ENCODE results near the gene TNRC18.
"Not testable (repeated sequence)": the region's sequence is repeated elsewhere in the genome, so short reads cannot be mapped to it uniquely, and the experiment has no call there.

TNRC18 gene

GRCh38 chr7:5350600-5351385 is 72.8 kb downstream of the TNRC18 start:
- no peak for DNase-seq (ENCODE audit: extremely low read depth in 1 of 2, low read depth in 1 of 2)

GRCh38 chr7:5350174-5350463 is 73.5 kb downstream of the TNRC18 start:
- no peak for DNase-seq (ENCODE audit: extremely low read depth in 1 of 2, low read depth in 1 of 2)

DNA sequence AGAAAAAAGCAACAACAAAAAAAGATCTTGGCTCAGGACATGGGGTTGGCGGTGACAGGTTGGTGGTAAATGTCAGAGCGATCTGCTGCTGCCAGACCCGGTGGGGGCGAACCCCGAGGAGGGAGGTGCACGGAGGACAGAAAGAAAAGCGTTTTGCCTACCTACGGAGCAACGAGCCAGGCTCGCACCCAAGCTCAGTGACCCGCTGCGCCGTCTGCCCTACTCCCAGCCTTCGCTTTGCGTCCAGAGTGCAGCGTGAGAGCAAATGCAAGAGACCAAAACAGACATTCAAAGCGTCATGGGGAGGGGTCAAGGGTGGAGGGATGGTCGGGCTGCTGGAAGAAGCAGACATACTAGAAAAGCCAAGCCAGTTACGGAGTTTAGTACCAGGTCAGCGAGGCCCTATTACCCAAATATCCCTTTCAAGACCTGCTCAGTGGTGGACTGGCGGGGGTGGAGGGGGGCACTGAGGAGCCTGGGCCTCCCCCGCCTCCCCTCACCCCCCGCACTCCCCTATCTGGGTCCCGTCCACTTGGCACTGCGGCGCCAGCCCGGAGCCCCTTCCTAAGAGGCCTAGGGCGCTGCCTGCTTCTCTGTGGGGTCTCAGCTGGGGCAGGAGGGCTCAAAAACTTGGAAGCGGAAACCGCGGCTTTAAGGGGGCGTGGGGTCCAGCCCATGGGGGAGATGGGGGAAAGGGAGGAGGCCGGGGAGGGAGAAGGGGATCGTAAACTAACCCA is 74.0 kb downstream of the TNRC18 start:
- no peak for DNase-seq (ENCODE audit: extremely low read depth in 1 of 2, low read depth in 1 of 2)

- no peak for DNase-seq (ENCODE audit: extremely low read depth in 1 of 2, low read depth in 1 of 2)
These were observed 74.6 kb downstream of the TNRC18 start for GRCh38 chr7:5349005-5349380.

DNA sequence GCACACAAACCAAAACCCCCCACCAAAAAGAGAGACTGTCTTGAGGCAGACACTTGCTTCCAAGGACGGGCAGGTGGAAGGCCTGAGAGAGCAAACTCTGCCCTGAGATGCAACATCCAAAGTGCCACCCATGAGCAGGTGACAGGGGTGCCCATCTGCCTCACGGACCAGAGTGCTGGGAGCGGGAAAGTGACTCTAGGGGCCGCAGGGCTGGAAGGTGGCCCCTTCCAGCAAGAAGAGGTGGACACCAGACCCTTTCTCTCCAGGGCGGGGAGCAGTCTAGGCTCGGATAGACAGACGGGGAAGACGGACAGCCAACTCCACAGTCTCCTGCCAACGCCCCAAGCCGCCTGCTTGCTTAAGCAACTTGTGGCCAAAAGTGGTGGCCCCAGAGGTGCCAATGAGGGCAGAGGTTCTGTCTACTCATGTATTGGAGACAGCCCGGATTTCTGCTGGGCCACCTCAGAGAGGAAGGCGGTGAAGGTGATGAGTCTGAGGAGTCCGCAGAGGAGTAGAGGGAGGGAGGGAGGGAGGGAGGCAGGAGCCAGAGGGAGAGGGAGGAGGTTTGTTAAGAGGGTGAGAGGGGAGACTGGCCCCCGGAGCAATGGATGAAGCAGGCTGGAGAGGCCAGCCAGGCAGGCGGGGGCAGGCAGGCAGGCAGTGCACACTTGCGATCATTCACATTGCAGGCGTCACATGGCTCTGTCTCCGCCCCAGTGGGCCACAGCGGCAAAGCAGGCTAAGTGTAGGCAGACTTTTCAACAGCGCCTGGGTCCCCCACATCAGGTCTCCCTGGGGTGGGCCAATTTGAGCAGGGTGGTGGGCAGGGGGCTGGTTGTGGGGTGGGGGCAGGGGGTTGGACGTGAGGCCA is 75.3 kb downstream of the TNRC18 start:
- no peak for DNase-seq (ENCODE audit: extremely low read depth in 1 of 2, low read depth in 1 of 2)

DNA sequence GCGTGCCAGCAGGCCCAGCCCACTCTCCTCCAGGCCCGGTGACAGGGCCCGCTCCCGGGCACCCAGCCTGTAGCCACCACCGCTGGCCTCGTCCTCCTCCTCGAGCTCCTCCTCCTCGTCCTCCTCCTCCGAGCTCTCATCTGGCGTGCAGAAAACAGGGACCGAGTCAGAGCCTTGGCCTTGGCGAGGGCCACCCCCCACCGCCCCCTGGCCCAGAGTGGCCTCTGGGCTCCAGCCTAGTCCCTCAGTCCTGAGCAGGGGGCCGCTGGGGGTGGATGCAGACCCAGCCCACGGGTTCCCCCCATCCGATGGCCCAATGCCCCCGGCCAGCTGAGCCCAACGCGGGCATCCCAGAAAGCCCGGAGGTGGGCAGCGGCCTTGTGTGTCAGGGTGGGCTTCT is 78.0 kb downstream of the TNRC18 start:
- DNase-seq (ENCODE audit: extremely low read depth in 1 of 2, low read depth in 1 of 2): no peak

- DNase-seq (ENCODE audit: extremely low read depth in 1 of 2, low read depth in 1 of 2): no peak
These were observed 78.5 kb downstream of the TNRC18 start for GRCh38 chr7:5345171-5345570.

GRCh38 chr7:5344342-5344741 is 79.3 kb downstream of the TNRC18 start:
- DNase-seq (ENCODE audit: extremely low read depth in 1 of 2, low read depth in 1 of 2): no peak

DNA sequence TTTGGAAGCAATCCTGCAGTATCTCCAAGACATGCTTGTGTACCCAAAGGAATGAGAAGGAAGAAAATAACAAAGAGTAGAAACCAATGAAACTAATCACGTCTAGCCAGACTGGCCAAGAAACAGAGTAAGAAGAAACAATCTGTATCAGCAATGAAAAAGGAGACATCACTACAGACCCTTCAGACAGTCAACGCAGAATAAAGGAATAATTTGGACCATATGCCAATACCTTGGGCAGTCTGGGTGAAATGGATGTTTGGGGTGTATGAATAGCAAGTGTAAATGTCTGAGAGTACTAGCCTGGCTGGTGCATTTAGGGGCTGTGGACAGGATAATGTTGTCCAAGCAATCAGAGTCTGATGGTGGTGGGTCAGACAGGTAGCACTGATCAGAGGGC is 79.8 kb downstream of the TNRC18 start:
- DNase-seq (ENCODE audit: extremely low read depth in 1 of 2, low read depth in 1 of 2): no peak

DNA sequence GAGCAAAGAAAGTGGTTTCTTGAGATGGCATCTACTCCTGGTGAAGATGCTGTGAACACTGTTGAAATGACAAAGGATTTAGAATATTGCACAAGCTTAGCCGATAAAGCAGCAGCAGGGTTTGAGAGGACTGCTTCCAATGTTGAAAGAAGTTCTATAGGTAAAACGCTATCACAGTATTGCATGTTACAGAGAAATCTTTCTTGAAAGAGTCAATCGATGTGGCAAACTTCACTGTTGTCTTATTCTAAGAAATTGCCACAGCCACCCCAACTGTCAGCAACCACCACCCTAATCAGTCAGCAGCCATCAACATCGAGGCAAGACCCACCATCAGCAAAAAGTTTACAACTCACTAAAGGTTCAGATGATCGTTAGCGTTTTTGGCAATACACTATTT is 81.0 kb downstream of the TNRC18 start:
- no peak for DNase-seq (ENCODE audit: extremely low read depth in 1 of 2, low read depth in 1 of 2)

DNA sequence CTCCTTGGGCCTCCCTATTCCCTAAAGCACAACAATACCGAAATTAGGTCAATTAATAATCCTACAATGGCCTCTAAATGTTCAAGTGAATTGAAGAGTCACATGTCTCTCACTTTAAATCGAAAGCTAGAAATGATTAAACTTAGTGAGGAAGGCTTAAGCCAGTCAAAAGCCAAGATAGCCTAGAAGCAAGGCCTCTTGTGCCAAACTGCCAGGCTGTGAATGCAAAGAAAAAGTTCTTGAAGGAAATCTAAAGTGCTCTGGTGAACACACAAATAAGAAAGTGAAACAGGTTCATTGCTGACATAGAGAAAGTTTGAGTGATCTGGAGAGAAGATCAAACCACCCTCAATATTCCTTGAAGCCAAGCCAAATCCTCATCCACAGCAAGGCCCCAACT is 83.7 kb downstream of the TNRC18 start:
- DNase-seq (ENCODE audit: extremely low read depth in 1 of 2, low read depth in 1 of 2): no peak

GRCh38 chr7:5337047-5337446 is 86.6 kb downstream of the TNRC18 start:
- no peak for DNase-seq (ENCODE audit: extremely low read depth in 1 of 2, low read depth in 1 of 2)

GRCh38 chr7:5334671-5335070 is 89.0 kb downstream of the TNRC18 start:
- DNase-seq (ENCODE audit: extremely low read depth in 1 of 2, low read depth in 1 of 2): no peak

DNA sequence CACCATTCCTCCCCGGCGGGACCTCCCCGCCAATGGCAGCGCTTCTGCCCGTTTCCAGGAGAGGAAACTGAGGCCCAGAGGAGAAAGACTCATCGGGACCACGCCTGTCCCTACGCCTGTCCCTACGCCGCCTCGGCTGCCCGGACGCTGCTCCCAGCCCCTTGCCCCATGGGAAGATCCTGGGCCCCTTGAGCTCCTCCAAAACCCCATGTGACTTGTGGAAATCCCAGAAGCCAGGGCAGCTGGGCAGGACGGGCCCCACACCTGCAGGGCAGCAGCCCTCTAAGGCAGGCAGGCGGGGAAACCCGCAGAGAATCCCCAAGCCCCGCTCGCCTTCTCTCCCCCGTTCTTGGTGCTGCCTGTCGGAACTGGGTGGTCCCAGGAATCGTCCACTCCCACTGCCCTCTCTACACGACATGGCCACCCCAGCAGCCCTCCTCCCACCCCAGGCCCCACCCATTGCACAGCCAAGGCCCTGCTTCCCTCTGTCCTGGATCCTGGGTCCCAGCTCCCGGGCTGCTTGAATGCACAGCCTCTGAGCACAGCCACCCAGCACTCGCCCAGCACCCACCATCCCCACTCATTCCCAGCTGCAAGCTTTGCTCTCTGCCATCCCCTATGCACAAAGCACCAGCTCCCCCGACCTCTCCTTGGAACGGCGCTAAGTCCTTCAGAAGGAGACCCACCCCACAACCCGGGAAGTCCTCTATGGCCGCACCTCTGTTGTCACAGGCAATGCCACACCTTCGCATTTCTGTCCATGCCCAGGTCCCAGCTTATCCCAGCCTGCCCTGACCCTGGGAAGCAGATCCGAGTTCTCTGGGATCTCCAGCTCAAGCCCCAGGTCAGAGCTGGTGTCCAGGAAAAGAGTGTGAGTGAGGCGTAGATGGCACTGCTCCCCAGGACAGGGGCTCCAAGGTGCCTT is 90.3 kb downstream of the TNRC18 start:
- DNase-seq (ENCODE audit: extremely low read depth in 1 of 2, low read depth in 1 of 2): no peak

DNA sequence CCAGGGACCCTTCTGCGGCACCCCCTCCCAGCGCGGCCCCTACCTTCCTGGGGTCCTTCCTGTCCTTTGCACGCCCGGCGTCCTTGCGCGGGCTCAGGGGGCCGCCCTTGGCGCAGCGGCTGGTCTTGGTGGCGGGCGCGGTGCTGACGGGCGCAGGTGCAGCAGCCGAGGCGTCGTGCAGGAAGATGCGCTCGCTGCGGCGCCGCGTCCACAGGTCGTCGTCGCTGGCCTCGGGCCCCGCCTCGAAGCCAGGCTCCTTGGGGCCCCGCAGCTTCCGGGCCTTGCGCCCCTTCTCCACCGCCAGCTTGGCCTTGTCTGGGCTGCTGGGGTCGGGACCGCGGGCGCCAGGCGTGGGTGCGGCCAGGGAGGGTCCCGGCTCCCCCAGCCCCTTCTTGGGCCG is 91.1 kb downstream of the TNRC18 start:
- DNase-seq (ENCODE audit: extremely low read depth in 1 of 2, low read depth in 1 of 2): no peak

DNA sequence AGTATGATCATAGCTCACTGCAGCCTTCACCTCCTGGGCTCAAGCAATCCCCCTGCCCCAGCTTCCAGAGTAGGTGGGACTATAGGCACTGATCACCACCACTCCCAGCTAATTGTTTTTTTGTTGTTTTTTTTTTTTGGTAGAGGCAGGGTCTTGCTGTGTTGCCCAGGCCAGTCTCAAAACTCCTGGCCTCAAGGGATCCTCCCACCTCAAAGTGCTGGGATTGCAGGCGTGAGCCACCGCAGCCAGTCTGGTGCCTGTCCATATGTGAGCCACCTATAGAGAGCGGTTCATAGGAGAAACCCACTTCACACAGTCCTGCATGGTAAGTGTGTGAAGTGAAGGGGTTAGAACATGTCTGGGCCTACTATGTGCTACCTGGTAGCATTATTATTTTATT is 93.3 kb downstream of the TNRC18 start:
- no peak for DNase-seq (ENCODE audit: extremely low read depth in 1 of 2, low read depth in 1 of 2)

DNA sequence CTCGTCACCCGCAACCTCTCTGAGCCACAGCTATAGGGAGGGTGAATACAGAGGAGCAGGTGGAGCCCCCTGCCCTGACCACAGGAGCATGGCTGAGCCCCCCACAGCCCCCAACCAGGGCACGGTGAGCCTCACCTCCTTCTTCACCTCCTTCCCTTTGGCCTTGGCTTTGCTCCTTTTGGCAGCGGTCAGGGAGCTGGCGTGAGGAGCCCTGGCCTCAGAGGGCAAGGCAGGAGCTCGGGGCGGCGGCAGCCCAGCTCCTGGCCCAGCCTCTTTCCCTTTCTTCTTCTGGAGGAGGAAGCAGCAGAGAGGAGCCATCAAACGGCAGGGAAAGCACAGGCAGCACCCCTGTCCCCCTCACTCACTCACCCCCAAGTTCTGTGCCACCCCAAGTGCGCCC is 98.7 kb downstream of the TNRC18 start:
- no peak for DNase-seq (ENCODE audit: extremely low read depth in 1 of 2, low read depth in 1 of 2)

DNA sequence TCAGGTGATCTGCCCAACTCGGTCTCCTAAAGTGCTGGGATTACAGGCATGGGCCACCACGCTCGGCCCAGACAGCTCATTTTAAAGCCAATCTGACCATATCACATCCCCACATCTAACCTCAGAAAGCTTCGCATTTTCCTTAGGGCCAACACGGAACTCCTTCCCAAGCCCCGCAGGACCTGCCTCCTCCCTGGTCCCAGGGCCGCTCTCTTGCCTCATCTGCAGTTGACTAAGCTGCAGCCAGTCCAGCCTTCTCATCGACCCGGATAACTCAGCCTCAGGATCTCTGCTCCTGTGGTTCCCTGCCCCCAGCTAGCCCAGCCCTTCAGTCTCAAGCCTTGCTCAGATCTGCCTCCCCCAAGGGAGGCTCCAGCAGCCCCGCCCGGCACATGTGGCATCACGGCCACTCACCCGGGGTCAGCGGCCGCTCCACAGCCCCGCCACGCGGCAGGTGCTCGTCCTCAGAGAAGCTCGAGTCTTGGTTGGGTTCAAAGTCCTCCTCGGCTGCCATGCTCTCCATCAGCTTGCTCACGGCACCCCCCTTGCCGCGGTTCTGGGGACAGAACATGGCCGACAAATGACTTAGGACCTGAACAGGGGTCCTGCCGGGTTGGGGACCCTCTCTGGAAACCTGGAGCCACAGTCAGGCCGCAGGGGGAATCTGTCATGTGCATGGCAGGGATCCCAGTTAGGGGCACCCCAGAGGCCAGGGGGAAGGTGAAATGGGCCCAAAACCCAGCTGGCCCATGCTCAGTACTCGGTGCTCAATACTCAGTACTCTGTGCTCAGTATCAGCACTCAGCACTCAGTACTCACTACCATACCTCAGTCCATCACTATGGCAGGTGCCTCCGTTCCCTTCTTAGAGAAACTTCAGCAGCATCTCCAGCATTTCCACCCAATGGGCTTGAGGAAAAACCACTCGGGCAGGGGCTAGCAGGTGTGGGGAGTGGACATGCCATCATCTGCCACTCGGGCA is 99.5 kb downstream of the TNRC18 start:
- DNase-seq (ENCODE audit: extremely low read depth in 1 of 2, low read depth in 1 of 2): not testable (repeated sequence)

DNA sequence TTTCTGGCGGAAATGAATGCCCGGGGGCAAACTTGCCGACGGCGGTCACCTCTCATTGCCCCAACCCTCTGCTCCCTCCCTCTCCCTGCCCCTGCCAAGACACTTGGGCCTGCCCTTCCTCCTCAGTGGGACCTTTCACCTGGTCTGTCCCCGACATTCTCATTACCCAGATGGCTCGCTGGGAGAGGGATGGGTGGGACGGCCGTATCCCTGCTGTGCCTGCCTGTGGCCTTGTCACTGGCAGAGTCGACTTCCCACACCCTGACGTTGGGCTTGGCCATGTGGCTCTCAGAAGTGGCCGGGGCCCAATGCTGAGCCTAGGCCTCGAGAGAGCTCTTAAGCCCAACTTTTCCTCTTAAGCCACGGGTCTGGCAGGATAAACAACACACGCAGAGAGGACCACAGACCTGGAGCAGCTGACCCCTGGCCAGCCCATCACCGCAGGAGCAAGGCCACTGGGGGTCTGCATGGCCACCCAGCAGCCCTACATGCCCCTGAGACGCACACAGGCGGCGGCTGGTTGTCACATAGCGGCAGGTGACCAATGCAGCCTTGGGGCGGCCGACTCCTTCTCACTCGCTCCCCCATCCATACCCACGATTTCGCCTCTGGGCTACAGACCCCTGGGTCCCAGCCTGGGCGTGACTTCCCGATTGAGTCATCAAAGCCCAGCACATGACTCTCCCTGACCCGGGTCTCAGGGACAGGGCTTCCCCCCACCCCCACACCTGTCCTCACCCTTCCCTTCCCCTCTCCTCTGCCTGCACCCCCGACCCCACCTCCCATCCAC is 100.8 kb downstream of the TNRC18 start:
- no peak for DNase-seq (ENCODE audit: extremely low read depth in 1 of 2, low read depth in 1 of 2)

All from stimulated activated CD8-positive, alpha-beta memory T cell treated with anti-CD3 and anti-CD28 coated beads, Interleukin-7, amount 100 ng/mL, for 48 hours (primary cell).